BLaER1 (cell line): Measurements from ENCODE around the gene SLBP.

Source experiments
- H3K27ac ChIP-seq: shearing (Covaris generic); formaldehyde crosslinking; 2 replicates; pipeline ENCODE4 v1.8.1; 2022
- H3K27me3 ChIP-seq: shearing (Covaris generic); formaldehyde crosslinking; 2 replicates; pipeline ENCODE4 v1.8.1; 2022
- H3K36me3 ChIP-seq: shearing (Covaris generic); formaldehyde crosslinking; 2 replicates; pipeline ENCODE4 v1.8.1; 2022
- H3K4me1 ChIP-seq: shearing (Covaris generic); formaldehyde crosslinking; 2 replicates; pipeline ENCODE4 v1.8.1; 2022
- H3K4me2 ChIP-seq: shearing (Covaris generic); formaldehyde crosslinking; 2 replicates; pipeline ENCODE4 v1.8.1; 2022
- H3K4me3 ChIP-seq: shearing (Covaris generic); formaldehyde crosslinking; 2 replicates; pipeline ENCODE4 v1.8.1; 2022
- H3K9ac ChIP-seq: shearing (Covaris generic); formaldehyde crosslinking; 2 replicates; pipeline ENCODE4 v1.8.1; 2022
- H3K9me3 ChIP-seq: shearing (Covaris generic); formaldehyde crosslinking; 2 replicates; pipeline ENCODE4 v1.8.1; 2022
- H4K20me1 ChIP-seq: shearing (Covaris generic); formaldehyde crosslinking; 2 replicates; pipeline ENCODE4 v1.8.1; 2022
- Cebpa-rat ChIP-seq: shearing (Covaris generic); IDR thresholded peaks from 2 replicates; pipeline ENCODE4 v1.8.1; 2022

Gene SLBP

GRCh38 chr4:1756079-1756478, 44.0 kb upstream of the SLBP start:
- no peak overlapping the region for H3K4me2 ChIP-seq
- no peak overlapping the region for H3K4me3 ChIP-seq
- H3K27me3 ChIP-seq = no peaks in the 10 kb centered on the region
- peaks cover 72% of the 10 kb centered on the region for H3K4me1 ChIP-seq
- no peak overlapping the region for H3K9ac ChIP-seq
- H3K9me3 ChIP-seq = no peaks in the 10 kb centered on the region
- H3K36me3 ChIP-seq = no peaks in the 10 kb centered on the region
- no peaks in the 10 kb centered on the region for H4K20me1 ChIP-seq
- H3K27ac ChIP-seq = no peak overlapping the region
- TF ChIP-seq Cebpa-rat = no peak

DNA sequence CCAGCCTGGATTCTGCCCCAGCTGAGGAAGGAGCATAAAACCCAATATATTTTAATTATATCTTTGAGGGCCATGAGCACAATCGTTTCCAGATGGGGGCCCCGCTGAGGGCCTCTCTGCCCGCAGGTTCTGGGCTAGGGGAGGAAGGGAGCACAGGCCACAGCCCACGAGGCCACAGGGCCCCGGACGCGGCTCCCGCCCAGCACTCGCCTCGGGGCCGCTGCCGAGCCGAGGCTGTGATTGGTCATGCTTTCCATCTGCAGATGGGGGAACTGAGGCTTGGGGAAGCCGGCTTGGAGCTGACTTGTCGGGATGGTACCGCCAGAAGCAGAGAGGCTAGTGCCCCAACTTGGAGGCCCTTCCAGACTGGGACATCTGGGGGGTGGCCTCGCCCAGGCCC, 43.2 kb upstream of the SLBP start:
- H3K27ac ChIP-seq = no peak overlapping the region

GRCh38 chr4:1754336-1754735, 42.2 kb upstream of the SLBP start:
- H3K36me3 ChIP-seq = no peaks in the 10 kb centered on the region
- H3K4me2 ChIP-seq = peak overlapping the region; percentile 87
- no peaks in the 10 kb centered on the region for H3K27me3 ChIP-seq
- TF ChIP-seq Cebpa-rat = no peak
- no peak overlapping the region for H3K4me3 ChIP-seq
- peak overlapping the region; percentile 84 for H3K27ac ChIP-seq
- H3K9me3 ChIP-seq = no peaks in the 10 kb centered on the region
- H3K4me1 ChIP-seq = peaks cover 70% of the 10 kb centered on the region
- peak overlapping the region; percentile 8; the same call in 1 of the 2 replicates for H3K9ac ChIP-seq
- no peaks in the 10 kb centered on the region for H4K20me1 ChIP-seq

More for the DNA sequence above, 43.2 kb upstream of the SLBP start:
- no peaks in the 10 kb centered on the region for H3K9me3 ChIP-seq
- H3K4me3 ChIP-seq = no peak overlapping the region
- no peaks in the 10 kb centered on the region for H4K20me1 ChIP-seq
- peaks cover 75% of the 10 kb centered on the region for H3K4me1 ChIP-seq
- no peaks in the 10 kb centered on the region for H3K36me3 ChIP-seq
- H3K9ac ChIP-seq = no peak overlapping the region
- H3K27me3 ChIP-seq = no peaks in the 10 kb centered on the region
- no peak for TF ChIP-seq Cebpa-rat
- H3K4me2 ChIP-seq = no peak overlapping the region

GRCh38 chr4:1753697-1754311, 41.7 kb upstream of the SLBP start:
- H3K4me2 ChIP-seq = peak overlapping the region; percentile 87
- no peaks in the 10 kb centered on the region for H3K9me3 ChIP-seq
- peaks cover 66% of the 10 kb centered on the region for H3K4me1 ChIP-seq
- H3K27ac ChIP-seq = peak overlapping the region; percentile 84
- no peaks in the 10 kb centered on the region for H3K36me3 ChIP-seq
- TF ChIP-seq Cebpa-rat = no peak
- H4K20me1 ChIP-seq = no peaks in the 10 kb centered on the region
- peak overlapping the region; percentile 57; the same call in 1 of the 2 replicates for H3K9ac ChIP-seq
- H3K27me3 ChIP-seq = no peaks in the 10 kb centered on the region
- no peak overlapping the region for H3K4me3 ChIP-seq

GRCh38 chr4:1753294-1753696, 41.2 kb upstream of the SLBP start:
- Histone ChIP-seq H3K4me3 (no peak overlapping the region; the same call in 1 of the 2 replicates), H3K9ac (peak overlapping the region; percentile 57), H3K27me3 (no peaks in the 10 kb centered on the region), H3K36me3 (no peaks in the 10 kb centered on the region), H3K4me2 (peak overlapping the region; percentile 87), H3K27ac (peak overlapping the region; percentile 84), H3K4me1 (peaks cover 65% of the 10 kb centered on the region), H3K9me3 (no peaks in the 10 kb centered on the region), H4K20me1 (no peaks in the 10 kb centered on the region)
- no peak for TF ChIP-seq Cebpa-rat

DNA sequence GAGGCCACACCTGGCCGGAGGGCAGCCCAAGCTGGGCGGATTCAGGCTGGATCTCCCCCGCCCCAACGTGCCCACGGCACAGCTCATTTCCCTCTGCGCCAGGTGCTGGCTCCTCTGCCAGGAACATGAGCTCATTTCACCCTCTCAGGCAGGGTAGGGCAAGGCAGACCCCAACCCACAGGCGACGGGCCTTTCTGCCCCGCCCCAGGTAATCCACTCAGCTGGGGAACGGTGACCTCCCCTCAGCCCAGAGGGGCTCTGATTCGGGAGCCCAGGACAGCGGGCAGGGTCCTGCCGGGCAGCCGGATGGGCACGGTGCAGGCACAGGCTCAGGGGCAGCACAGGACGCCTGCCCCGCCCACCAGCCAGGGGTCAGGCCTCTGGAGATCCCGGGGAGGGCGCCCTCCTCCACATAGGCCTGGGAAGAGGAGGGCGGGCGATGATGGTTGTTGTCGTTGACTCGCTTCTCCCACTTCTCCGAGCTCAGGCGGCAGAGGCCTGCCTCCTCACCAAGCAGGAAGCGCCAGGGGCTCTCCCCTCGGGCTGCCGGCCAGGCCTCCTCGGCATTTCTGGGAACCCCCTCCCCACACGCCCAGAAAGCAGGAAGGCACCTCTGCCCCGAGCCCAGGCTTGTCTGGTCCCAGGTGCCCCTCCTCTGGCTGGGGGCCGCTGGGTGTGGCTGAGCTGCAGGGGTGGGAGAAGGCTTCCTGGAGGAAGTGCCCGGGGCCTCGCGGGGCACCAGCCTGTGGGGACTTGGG, 40.3 kb upstream of the SLBP start:
- peaks cover 1% of the 10 kb centered on the region; the same call in 1 of the 2 replicates for H4K20me1 ChIP-seq
- H3K9me3 ChIP-seq = no peaks in the 10 kb centered on the region
- peak overlapping the region; percentile 57 for H3K9ac ChIP-seq
- TF ChIP-seq Cebpa-rat = no peak
- H3K27me3 ChIP-seq = no peaks in the 10 kb centered on the region
- peak overlapping the region; percentile 84 for H3K27ac ChIP-seq
- H3K36me3 ChIP-seq = no peaks in the 10 kb centered on the region
- H3K4me2 ChIP-seq = peak overlapping the region; percentile 87
- H3K4me1 ChIP-seq = peaks cover 65% of the 10 kb centered on the region
- H3K4me3 ChIP-seq = peak overlapping the region; percentile 35

DNA sequence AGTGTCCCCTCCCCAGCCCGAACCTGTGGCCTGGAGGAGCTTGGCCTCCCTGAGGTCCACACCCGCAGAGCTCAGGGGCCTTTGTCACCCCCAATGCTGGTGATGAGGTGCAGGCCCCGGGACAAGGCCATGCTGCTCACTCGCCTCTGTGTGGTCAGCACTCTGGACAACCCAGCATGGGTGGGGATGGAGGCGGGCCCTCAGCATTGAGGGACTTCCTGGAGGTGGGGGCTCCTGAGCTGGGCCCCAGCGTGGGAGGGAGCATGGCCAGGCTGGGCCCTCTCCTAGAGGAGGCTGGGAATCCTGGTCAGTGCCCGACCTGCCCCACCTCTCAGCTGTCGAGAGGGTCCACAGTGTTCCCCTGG, 39.8 kb upstream of the SLBP start:
- Histone ChIP-seq H3K27ac (peak overlapping the region; percentile 84), H3K4me1 (peaks cover 65% of the 10 kb centered on the region), H3K4me3 (no peak overlapping the region), H3K4me2 (peak overlapping the region; percentile 87), H3K9ac (peak overlapping the region; percentile 57), H4K20me1 (peaks cover 7% of the 10 kb centered on the region; the same call in 1 of the 2 replicates), H3K36me3 (no peaks in the 10 kb centered on the region), H3K27me3 (no peaks in the 10 kb centered on the region), H3K9me3 (no peaks in the 10 kb centered on the region)
- TF ChIP-seq Cebpa-rat = no peak

DNA sequence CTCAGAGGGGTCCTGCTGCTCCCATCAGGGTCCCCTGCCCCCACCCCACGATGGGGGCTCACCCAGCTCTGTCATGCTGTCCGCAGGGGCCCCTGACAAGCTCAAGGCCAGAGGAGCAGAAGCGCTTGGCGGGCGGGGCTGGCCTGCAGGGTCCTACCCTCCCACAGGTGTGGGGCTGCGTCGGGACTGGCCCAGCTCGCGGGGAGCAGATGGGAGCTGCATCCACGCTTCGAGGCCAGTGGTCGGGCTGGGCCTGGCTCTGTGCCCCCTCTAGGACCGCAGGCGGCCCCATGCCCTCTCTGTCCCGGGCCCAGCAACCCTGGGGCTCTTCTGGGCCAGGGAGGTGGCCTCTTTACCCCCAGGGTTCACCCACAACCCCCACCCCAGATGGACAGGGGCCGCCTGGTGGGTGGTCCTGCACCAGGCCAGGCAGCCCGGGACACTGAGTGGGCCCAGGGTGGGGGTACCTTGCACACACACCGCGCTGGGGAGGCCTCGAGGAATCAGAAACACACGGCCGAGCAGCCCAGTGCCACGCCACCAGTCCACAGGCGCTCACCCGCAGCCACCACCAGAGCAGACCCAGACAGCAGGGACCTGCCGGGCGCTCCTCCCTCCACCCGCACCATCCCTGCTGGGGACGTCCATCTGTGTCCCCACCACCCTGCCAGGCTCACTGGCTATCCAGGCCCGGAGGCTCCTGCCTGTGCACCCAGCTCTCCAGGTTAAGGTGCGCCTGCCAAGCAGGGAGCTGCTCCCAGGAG, 39.2 kb upstream of the SLBP start:
- H3K4me2 ChIP-seq = peak overlapping the region; percentile 87
- H3K27me3 ChIP-seq = no peaks in the 10 kb centered on the region
- H3K36me3 ChIP-seq = no peaks in the 10 kb centered on the region
- peak overlapping the region; percentile 57 for H3K9ac ChIP-seq
- TF ChIP-seq Cebpa-rat = no peak
- H3K27ac ChIP-seq = peak overlapping the region; percentile 84; the same call in 1 of the 2 replicates
- no peaks in the 10 kb centered on the region for H3K9me3 ChIP-seq
- peaks cover 12% of the 10 kb centered on the region; the same call in 1 of the 2 replicates for H4K20me1 ChIP-seq
- H3K4me3 ChIP-seq = no peak overlapping the region
- peaks cover 71% of the 10 kb centered on the region for H3K4me1 ChIP-seq

DNA sequence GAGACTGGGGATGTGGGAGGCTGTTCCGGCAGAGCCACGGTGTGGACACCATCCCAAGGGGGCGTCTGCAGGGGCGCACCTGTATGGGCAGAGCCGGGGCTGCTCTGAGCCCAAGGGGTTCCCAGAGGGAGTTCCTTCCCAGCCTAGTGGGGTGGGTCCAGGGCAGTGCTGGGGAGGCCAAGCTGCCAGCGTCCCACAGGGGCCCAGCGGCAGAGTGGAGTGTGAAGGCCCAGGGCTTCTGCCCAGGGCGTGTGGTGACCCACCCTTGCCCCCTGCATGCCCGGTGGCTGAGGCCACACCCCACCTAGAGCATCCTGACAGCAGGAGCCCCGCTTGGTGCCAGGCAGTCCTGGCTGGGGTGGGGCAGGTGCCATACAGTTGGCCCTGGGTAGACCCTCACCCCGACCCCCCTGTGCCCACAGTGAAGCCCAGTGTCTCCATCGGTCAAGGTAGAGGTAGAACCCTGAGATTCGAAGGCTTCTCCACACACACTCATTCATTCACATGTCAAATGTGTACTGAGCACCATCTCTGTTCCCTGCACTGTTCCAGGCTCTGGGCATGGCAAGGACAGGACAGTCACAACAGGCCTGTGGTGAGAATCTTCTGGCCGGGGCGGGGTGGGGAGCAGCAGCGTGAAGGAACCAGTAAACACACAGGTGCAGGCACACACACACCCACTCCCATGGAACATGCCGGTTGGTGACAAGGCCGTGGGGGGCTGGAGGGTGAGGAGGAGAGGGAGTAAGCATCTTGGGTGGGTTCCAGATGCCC, 38.4 kb upstream of the SLBP start:
- TF ChIP-seq Cebpa-rat = no peak
- Histone ChIP-seq H3K27me3 (no peaks in the 10 kb centered on the region), H3K9me3 (no peaks in the 10 kb centered on the region), H3K4me3 (no peak overlapping the region), H3K9ac (no peak overlapping the region), H3K36me3 (peaks cover 4% of the 10 kb centered on the region; the same call in 1 of the 2 replicates), H3K4me2 (no peak overlapping the region), H4K20me1 (peaks cover 17% of the 10 kb centered on the region; the same call in 1 of the 2 replicates), H3K4me1 (peaks cover 77% of the 10 kb centered on the region), H3K27ac (no peak overlapping the region)
